ENCODE data around the gene ARPC2.

GRCh38 chr2:218261423-218262236, 44.6 kb downstream of the ARPC2 start:
- TF ChIP-seq, protein P1, sequence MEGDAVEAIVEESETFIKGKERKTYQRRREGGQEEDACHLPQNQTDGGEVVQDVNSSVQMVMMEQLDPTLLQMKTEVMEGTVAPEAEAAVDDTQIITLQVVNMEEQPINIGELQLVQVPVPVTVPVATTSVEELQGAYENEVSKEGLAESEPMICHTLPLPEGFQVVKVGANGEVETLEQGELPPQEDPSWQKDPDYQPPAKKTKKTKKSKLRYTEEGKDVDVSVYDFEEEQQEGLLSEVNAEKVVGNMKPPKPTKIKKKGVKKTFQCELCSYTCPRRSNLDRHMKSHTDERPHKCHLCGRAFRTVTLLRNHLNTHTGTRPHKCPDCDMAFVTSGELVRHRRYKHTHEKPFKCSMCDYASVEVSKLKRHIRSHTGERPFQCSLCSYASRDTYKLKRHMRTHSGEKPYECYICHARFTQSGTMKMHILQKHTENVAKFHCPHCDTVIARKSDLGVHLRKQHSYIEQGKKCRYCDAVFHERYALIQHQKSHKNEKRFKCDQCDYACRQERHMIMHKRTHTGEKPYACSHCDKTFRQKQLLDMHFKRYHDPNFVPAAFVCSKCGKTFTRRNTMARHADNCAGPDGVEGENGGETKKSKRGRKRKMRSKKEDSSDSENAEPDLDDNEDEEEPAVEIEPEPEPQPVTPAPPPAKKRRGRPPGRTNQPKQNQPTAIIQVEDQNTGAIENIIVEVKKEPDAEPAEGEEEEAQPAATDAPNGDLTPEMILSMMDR (IDR thresholded peaks at IDR 0.05), result no peak
- TF ChIP-seq POLR2A (IDR thresholded peaks at IDR 0.05), result no peak
